Measurements from ENCODE around the gene IRF2BP2.

The IRF2BP2 gene

GRCh38 chr1:234634387-234634786 lies 24.4 kb upstream of the IRF2BP2 start:
- DNase-seq (ENCODE audit: low read depth) = no peak
- TF ChIP-seq CTCF (IDR thresholded peaks at IDR 0.05; ENCODE audit: control insufficient read depth, insufficient read depth, low read depth, low read length, missing control alignments) = no peak
- H3K4me3 ChIP-seq (ENCODE audit: control insufficient read depth, low read depth, low read length) = no peak overlapping the region

- TF ChIP-seq CTCF (IDR thresholded peaks at IDR 0.05; ENCODE audit: control insufficient read depth, insufficient read depth, low read depth, low read length, missing control alignments) = no peak
- H3K4me3 ChIP-seq (ENCODE audit: control insufficient read depth, low read depth, low read length) = no peak overlapping the region
- DNase-seq (ENCODE audit: low read depth) = no peak
Measured at GRCh38 chr1:234633246-234634003, 23.4 kb upstream of the IRF2BP2 start.

GRCh38 chr1:234632225-234632624 lies 22.2 kb upstream of the IRF2BP2 start:
- H3K4me3 ChIP-seq (ENCODE audit: control insufficient read depth, low read depth, low read length) = no peak overlapping the region
- TF ChIP-seq CTCF (IDR thresholded peaks at IDR 0.05; ENCODE audit: control insufficient read depth, insufficient read depth, low read depth, low read length, missing control alignments) = no peak
- no peak for DNase-seq (ENCODE audit: low read depth)

GRCh38 chr1:234631721-234632125 lies 21.7 kb upstream of the IRF2BP2 start:
- no peak for DNase-seq (ENCODE audit: low read depth)
- TF ChIP-seq CTCF (IDR thresholded peaks at IDR 0.05; ENCODE audit: control insufficient read depth, insufficient read depth, low read depth, low read length, missing control alignments) = no peak
- H3K4me3 ChIP-seq (ENCODE audit: control insufficient read depth, low read depth, low read length) = no peak overlapping the region

- DNase-seq (ENCODE audit: low read depth) = no peak
- no peak overlapping the region for H3K4me3 ChIP-seq (ENCODE audit: control insufficient read depth, low read depth, low read length)
- no peak for TF ChIP-seq CTCF (IDR thresholded peaks at IDR 0.05; ENCODE audit: control insufficient read depth, insufficient read depth, low read depth, low read length, missing control alignments)
Measured at GRCh38 chr1:234629026-234629425, 19.0 kb upstream of the IRF2BP2 start.

GRCh38 chr1:234628089-234628488 lies 18.1 kb upstream of the IRF2BP2 start:
- no peak for TF ChIP-seq CTCF (IDR thresholded peaks at IDR 0.05; ENCODE audit: control insufficient read depth, insufficient read depth, low read depth, low read length, missing control alignments)
- no peak for DNase-seq (ENCODE audit: low read depth)
- no peak overlapping the region for H3K4me3 ChIP-seq (ENCODE audit: control insufficient read depth, low read depth, low read length)
